Ishikawa (cell line): Measurements from ENCODE around the gene MAPK11.

Experiments
- CEBPB ChIP-seq: IDR thresholded peaks from 2 replicates; pipeline ENCODE4 v1.6.1; 2012
- CREB1 ChIP-seq: IDR thresholded peaks from 2 replicates; pipeline ENCODE4 v1.6.1; 2012; ENCODE audit warnings: low read depth
- EGR1 ChIP-seq: IDR thresholded peaks from 2 replicates; pipeline ENCODE4 v1.6.1; 2012
- EP300 ChIP-seq: IDR thresholded peaks from 2 replicates; pipeline ENCODE4 v1.6.1; 2012; ENCODE audit warnings: borderline replicate concordance
- FOXM1 ChIP-seq: IDR thresholded peaks from 2 replicates; pipeline ENCODE4 v1.6.1; 2012; ENCODE audit warnings: low read depth, borderline replicate concordance
- NFIC ChIP-seq: IDR thresholded peaks from 2 replicates; pipeline ENCODE4 v1.6.1; 2012
- RAD21 ChIP-seq: IDR thresholded peaks from 2 replicates; pipeline ENCODE4 v1.6.1; 2012; ENCODE audit warnings: low read depth
- TAF1 ChIP-seq: IDR thresholded peaks from 2 replicates; pipeline ENCODE4 v1.6.1; 2012; ENCODE audit warnings: low read depth, mild to moderate bottlenecking
- TCF12 ChIP-seq: IDR thresholded peaks from 2 replicates; pipeline ENCODE4 v1.6.1; 2012; ENCODE audit warnings: low read depth
- TEAD4 ChIP-seq: IDR thresholded peaks from 2 replicates; pipeline ENCODE4 v1.6.1; 2012
- YY1 ChIP-seq: IDR thresholded peaks from 2 replicates; pipeline ENCODE4 v1.6.1; 2012; ENCODE audit warnings: low read depth
- ZBTB7A ChIP-seq: IDR thresholded peaks from 2 replicates; pipeline ENCODE4 v1.6.1; 2012; ENCODE audit warnings: low read depth
- TF ChIP-seq, protein P1 (sequence below): IDR thresholded peaks from 2 replicates; pipeline ENCODE4 v1.6.1; 2012
- TF ChIP-seq, protein P2 (sequence below): IDR thresholded peaks from 2 replicates; pipeline ENCODE4 v1.6.1; 2012; ENCODE audit warnings: low read depth, mild to moderate bottlenecking
- TF ChIP-seq, protein P3 (sequence below): IDR thresholded peaks from 2 replicates; pipeline ENCODE4 v1.6.1; 2012

Gene MAPK11

DNA sequence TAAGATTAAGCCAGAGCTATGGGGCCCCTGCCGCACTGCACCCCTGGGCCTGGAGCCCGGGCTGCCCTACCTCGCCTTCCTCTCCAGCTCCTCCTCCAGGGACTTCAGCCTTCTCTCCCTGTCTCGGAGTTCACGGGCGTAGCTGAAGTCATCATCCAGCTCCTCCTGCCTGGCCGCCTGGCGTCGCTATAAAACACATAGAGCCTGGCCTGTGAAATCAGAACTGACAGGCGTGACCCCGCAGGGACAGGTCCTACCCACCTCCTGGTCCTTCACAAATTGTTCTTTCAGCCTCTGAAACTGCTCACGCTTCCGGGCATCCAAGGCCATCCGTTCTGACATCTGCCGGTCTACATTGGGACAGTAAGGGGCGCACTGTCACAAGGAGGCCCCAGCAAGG, 46.1 kb downstream of the MAPK11 start:
- TF ChIP-seq YY1, result no peak
- no peak for TF ChIP-seq CEBPB
- TF ChIP-seq RAD21, result no peak
- TF ChIP-seq NFIC, result no peak
- TF ChIP-seq FOXM1, result no peak
- TF ChIP-seq TEAD4, result no peak
- TF ChIP-seq TCF12, result no peak
- no peak for TF ChIP-seq CREB1
- TF ChIP-seq ZBTB7A, result no peak
- no peak for TF ChIP-seq EP300
- no peak for TF ChIP-seq EGR1
- no peak for TF ChIP-seq TAF1
- TF ChIP-seq, protein P1, sequence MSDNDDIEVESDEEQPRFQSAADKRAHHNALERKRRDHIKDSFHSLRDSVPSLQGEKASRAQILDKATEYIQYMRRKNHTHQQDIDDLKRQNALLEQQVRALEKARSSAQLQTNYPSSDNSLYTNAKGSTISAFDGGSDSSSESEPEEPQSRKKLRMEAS, result no peak
- TF ChIP-seq, protein P2, sequence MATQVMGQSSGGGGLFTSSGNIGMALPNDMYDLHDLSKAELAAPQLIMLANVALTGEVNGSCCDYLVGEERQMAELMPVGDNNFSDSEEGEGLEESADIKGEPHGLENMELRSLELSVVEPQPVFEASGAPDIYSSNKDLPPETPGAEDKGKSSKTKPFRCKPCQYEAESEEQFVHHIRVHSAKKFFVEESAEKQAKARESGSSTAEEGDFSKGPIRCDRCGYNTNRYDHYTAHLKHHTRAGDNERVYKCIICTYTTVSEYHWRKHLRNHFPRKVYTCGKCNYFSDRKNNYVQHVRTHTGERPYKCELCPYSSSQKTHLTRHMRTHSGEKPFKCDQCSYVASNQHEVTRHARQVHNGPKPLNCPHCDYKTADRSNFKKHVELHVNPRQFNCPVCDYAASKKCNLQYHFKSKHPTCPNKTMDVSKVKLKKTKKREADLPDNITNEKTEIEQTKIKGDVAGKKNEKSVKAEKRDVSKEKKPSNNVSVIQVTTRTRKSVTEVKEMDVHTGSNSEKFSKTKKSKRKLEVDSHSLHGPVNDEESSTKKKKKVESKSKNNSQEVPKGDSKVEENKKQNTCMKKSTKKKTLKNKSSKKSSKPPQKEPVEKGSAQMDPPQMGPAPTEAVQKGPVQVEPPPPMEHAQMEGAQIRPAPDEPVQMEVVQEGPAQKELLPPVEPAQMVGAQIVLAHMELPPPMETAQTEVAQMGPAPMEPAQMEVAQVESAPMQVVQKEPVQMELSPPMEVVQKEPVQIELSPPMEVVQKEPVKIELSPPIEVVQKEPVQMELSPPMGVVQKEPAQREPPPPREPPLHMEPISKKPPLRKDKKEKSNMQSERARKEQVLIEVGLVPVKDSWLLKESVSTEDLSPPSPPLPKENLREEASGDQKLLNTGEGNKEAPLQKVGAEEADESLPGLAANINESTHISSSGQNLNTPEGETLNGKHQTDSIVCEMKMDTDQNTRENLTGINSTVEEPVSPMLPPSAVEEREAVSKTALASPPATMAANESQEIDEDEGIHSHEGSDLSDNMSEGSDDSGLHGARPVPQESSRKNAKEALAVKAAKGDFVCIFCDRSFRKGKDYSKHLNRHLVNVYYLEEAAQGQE, result no peak
- TF ChIP-seq, protein P3, sequence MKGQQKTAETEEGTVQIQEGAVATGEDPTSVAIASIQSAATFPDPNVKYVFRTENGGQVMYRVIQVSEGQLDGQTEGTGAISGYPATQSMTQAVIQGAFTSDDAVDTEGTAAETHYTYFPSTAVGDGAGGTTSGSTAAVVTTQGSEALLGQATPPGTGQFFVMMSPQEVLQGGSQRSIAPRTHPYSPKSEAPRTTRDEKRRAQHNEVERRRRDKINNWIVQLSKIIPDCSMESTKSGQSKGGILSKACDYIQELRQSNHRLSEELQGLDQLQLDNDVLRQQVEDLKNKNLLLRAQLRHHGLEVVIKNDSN, result no peak

DNA sequence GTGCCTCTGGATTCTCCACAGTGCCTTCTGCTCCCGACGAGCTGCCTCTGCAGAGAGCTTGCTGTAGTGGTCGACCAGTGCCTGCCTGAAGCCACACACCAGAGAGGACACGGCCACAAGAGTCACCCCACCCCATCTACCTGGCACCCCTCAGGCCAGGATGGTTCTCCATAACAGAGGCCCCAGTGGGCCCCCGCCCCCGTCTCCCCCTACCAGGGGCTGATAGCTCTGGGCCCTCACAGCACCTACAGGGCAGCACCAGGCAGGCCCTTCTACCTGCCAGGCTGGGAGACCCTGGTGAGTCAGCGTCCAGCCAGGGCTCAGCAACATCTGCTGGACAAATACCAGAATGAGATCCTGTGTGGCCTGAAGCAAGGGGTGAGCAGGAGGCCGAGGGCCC, 47.7 kb downstream of the MAPK11 start:
- TF ChIP-seq, protein P1, result no peak
- TF ChIP-seq TEAD4 (no peak), NFIC (no peak), EGR1 (no peak), TCF12 (no peak)
- TF ChIP-seq, protein P2, result no peak

DNA sequence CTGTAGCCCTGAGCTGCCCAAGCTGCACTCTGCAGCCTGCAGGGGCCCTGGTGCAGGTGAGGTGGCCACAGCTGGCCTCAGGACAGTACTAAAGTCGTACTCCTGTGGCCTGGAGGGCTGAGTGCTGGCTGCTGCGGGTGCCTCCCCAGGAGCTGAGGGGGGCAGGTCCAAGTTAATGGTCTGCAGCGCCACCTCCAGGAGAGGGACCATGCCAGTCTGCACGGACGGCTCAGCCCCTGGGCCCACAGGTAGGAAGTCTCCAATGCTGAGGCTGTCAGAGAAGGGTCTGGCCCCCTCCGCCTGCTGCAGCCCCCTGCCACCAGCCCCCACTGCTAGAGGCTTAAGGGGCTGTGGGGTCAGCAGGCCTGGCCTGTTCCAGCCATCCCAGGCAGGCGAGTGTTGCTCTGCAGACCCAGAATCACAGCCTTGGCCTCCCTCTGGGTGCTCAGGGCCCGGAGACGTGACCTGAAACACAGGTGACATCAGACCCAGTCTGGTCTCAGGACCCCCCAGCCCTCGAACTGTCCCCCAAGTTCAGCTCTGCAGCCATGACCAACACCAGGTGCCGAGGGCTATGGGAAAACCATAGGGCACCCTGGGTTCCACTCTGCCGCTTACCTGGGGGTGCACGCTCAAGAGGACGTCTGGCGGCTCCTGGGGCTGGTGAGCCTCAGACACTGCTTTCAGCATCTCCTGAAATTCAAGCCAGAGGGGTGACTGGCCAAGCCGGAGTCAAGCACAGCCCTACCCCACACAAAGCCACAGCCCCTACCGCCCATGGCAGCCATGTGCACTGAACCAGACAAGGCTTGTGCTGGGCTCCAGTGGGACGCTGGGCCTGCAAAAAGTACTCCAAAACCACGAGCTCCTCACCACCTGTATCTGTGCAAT, 48.5 kb downstream of the MAPK11 start:
- TF ChIP-seq NFIC (no peak), TAF1 (no peak), YY1 (no peak), TCF12 (no peak), CEBPB (no peak), EP300 (no peak), ZBTB7A (no peak), EGR1 (no peak), FOXM1 (no peak), TEAD4 (no peak)
- TF ChIP-seq, protein P3, result no peak
- TF ChIP-seq, protein P1, result no peak

DNA sequence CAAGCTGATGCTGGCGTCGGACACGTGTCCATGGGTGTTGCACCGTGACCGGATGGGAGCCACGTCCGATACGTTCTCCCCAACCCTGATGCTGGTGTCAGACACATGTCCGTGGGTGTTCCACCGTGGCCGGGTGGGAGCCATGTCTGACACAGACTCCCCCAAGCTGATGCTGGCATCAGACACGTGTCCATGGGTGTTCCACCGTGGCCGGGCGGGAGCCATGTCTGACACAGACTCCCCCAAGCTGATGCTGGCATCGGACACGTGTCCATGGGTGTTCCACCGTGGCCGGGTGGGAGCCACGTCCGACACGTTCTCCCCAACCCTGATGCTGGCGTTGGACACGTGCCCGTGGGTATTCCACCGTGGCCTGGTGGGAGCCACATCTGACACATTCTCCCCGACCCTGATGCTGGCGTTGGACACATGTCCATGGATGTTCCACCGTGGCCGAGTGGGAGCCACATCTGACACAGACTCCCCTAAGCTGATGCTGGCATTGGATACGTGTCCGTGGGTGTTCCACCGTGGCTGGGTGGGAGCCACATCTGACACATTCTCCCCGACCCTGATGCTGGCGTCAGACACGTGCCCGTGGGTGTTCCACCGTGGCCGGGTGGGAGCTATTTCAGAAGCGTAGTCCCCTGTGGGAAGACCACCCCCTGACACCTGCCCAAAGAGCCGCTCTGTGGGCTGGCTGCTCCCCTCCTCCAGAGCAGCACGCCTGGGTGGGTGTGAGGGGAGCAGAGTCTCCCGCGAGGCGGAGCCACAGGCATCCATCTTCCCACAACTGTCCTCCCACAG, 49.4 kb downstream of the MAPK11 start:
- TF ChIP-seq TAF1, result no peak
- TF ChIP-seq, protein P3, result no peak
- no peak for TF ChIP-seq EP300
- no peak for TF ChIP-seq NFIC

DNA sequence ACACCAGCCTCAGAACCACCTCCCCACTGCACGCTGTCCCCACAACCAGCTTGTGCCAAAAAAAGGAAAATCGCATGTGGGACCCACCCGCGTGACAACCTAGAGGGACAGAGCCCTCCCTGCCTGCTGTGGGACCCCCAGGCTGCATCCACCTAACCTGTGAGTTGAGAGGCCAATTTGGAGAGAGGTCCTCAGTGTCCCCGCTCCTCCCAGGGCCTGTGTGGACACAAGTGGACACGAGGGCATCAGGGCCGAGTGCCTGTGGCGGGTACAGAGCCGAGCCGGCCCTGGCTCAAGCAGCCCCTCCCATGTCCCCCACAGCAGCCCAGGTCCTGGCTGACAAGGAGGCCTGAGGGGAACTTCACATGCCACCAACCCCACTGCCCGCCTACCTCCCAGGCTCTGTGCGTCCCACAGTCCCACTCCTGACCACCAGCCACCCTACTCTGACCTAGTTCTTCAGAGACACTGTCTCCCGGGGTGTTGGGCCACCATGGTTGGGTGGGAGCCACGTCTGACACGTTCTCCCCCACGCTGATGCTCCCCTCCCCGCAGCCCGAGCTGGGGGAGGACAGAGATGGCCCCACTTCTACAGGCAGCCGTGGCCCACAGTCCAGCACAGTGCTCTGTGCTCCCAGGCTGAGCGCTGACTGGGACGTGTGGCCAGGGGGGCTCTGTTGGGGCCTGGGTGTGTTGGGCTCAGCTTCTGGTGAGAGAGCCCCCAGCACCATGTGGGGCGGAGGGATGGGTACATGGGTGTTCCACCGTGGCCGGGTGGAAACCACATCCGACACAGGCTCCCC, 50.2 kb downstream of the MAPK11 start:
- TF ChIP-seq, protein P3, result no peak
- TF ChIP-seq EGR1 (no peak), NFIC (no peak), ZBTB7A (no peak), TCF12 (no peak), RAD21 (no peak), YY1 (no peak)
- TF ChIP-seq, protein P2, result no peak
- TF ChIP-seq, protein P1, result no peak
